ENCODE data around the gene RPS24.

The RPS24 gene

GRCh38 chr10:78028438-78029268 lies 5.0 kb upstream of the RPS24 start:
- no peak for DNase-seq (ENCODE audit: low spot score)

GRCh38 chr10:78029269-78030226 lies 4.1 kb upstream of the RPS24 start, which contains the start of gene POLR3A:
POLR3A (minus strand) TSS chr10:78029515; CDS start chr10:78029407, 108 bp downstream.
- peak; percentile 93 for DNase-seq (ENCODE audit: low spot score)

- DNase-seq (ENCODE audit: low spot score): no peak
These were observed 351 bp upstream of the RPS24 start for GRCh38 chr10:78033387-78033636.

- no peak for DNase-seq (ENCODE audit: low spot score)
These were observed 1.4 kb downstream of the RPS24 start for GRCh38 chr10:78035025-78035424.

- DNase-seq (ENCODE audit: low spot score): no peak
These were observed 1.8 kb downstream of the RPS24 start for GRCh38 chr10:78035437-78035836.

- no peak for DNase-seq (ENCODE audit: low spot score)
These were observed 2.4 kb downstream of the RPS24 start for GRCh38 chr10:78035933-78036583.

GRCh38 chr10:78038105-78038504 lies 4.4 kb downstream of the RPS24 start:
- DNase-seq (ENCODE audit: low spot score): no peak

- no peak for DNase-seq (ENCODE audit: low spot score)
These were observed 5.3 kb downstream of the RPS24 start for GRCh38 chr10:78038791-78039547.

- no peak for DNase-seq (ENCODE audit: low spot score)
These were observed 6.1 kb downstream of the RPS24 start for GRCh38 chr10:78039743-78040142.

GRCh38 chr10:78041170-78042057 lies 7.8 kb downstream of the RPS24 start:
- DNase-seq (ENCODE audit: low spot score): no peak

- no peak for DNase-seq (ENCODE audit: low spot score)
These were observed 8.5 kb downstream of the RPS24 start for GRCh38 chr10:78042058-78042751.

- no peak for DNase-seq (ENCODE audit: low spot score)
These were observed 9.1 kb downstream of the RPS24 start for GRCh38 chr10:78042752-78043104.

GRCh38 chr10:78044179-78044578 lies 10.5 kb downstream of the RPS24 start:
- DNase-seq (ENCODE audit: low spot score): no peak

- no peak for DNase-seq (ENCODE audit: low spot score)
These were observed 11.0 kb downstream of the RPS24 start for GRCh38 chr10:78044699-78045098.

GRCh38 chr10:78045237-78045636 lies 11.6 kb downstream of the RPS24 start:
- no peak for DNase-seq (ENCODE audit: low spot score)

GRCh38 chr10:78045856-78046255 lies 12.2 kb downstream of the RPS24 start:
- no peak for DNase-seq (ENCODE audit: low spot score)

GRCh38 chr10:78046711-78047269 lies 13.1 kb downstream of the RPS24 start:
- DNase-seq (ENCODE audit: low spot score): no peak

- peak; percentile 61 for DNase-seq (ENCODE audit: low spot score)
These were observed 13.7 kb downstream of the RPS24 start for GRCh38 chr10:78047314-78047891.

- DNase-seq (ENCODE audit: low spot score): no peak
These were observed 16.2 kb downstream of the RPS24 start for GRCh38 chr10:78049851-78050250.
